ENCODE measurements around the gene CARD6. TPM values are rescaled to one million over a fixed set of nuclear protein-coding genes. Genes with fewer than 3 reads are reported as not detected.
"Not testable (repeated sequence)": the region's sequence is repeated elsewhere in the genome, so short reads cannot be mapped to it uniquely, and the experiment has no call there.

Gene CARD6
- total RNA-seq, 4 donors from 2014 or later, result 4.1 to 20.6 (median 7.1) TPM

DNA sequence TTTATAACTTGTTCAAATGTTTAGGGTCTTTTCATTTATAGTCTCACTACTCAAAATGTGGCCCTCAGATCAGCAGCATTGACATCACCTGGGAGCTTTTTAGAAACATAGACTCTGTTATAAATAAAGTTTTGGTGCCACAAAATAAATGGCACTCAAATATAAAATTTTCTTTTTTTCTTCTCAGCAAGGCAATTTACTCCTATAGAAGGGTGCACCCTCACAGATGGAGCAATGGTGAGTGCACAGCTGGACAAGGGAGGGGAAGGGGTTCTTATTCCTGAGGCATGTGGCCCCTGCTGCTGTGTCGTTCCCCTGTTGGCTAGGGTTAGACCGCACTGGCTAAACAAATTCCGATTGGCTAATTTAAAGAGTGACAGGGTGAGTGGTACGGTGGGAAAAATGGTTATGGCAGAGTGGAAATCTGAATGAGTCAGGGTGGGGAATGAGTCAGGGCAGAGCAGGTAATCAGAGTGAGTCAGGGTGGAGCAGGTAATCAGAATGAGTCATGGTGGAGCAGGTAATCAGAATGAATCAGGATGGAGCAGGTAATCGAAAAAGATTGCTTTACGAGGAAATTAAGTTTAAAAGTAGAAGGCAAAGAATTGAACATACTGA, 36.3 kb downstream of the CARD6 start:
- Histone ChIP-seq H3K9me3 (no peaks in the 10 kb centered on the region), H3K4me3 (no peak overlapping the region), H3K27me3 (no peaks in the 10 kb centered on the region), H3K27ac (no peak overlapping the region), H3K4me1 (no peaks in the 10 kb centered on the region), H3K36me3 (no peaks in the 10 kb centered on the region)
- DNase-seq, result no peak
- TF ChIP-seq, protein P1, sequence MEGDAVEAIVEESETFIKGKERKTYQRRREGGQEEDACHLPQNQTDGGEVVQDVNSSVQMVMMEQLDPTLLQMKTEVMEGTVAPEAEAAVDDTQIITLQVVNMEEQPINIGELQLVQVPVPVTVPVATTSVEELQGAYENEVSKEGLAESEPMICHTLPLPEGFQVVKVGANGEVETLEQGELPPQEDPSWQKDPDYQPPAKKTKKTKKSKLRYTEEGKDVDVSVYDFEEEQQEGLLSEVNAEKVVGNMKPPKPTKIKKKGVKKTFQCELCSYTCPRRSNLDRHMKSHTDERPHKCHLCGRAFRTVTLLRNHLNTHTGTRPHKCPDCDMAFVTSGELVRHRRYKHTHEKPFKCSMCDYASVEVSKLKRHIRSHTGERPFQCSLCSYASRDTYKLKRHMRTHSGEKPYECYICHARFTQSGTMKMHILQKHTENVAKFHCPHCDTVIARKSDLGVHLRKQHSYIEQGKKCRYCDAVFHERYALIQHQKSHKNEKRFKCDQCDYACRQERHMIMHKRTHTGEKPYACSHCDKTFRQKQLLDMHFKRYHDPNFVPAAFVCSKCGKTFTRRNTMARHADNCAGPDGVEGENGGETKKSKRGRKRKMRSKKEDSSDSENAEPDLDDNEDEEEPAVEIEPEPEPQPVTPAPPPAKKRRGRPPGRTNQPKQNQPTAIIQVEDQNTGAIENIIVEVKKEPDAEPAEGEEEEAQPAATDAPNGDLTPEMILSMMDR (IDR thresholded peaks at IDR 0.05), result no peak
- no peak for TF ChIP-seq POLR2A (IDR thresholded peaks at IDR 0.05)

DNA sequence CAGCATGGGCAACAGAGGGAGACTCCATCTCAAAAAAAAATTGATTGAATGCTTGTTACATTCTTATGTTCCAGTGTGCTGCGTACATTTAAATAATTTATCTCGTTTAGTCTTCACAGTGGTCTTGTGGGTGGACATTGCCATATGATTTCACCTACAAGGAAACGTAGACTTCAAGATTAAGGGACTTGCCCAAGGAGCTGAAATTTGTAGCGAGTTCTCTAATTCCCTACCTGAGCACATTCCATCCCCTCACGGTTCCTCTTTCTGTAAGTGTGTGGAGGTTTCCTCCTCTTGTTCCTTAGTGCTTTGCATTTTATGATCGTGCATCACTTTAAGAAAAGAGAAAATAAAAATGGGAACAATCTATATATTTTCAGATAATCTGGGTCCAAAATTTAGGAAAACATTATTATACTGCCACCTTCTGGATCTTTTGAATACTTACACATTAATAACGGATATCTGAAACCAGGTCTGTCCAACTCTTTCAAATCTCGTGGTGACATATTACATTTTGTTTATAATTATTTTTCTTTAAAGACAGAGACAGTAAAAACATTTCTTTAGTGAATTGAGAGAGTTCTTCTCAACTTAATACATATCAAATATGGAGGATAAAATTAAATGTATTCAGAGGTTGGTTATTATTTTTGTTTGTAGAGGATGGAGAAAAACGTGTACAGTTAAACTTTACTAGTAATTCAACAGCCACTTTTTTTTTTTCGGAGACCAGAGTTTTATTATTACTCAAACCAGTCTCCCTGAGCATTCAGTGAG, 38.2 kb downstream of the CARD6 start:
- H3K4me1 ChIP-seq, result no peaks in the 10 kb centered on the region
- TF ChIP-seq POLR2A (IDR thresholded peaks at IDR 0.05), result no peak
- TF ChIP-seq, protein P1 (IDR thresholded peaks at IDR 0.05), result peak in 5 of 6 experiments; percentile 58 to 70 (median 65)
- no peak overlapping the region for H3K27ac ChIP-seq
- no peak overlapping the region for H3K4me3 ChIP-seq
- H3K27me3 ChIP-seq, result no peaks in the 10 kb centered on the region
- no peaks in the 10 kb centered on the region for H3K9me3 ChIP-seq
- H3K36me3 ChIP-seq, result no peaks in the 10 kb centered on the region
- no peak for DNase-seq

DNA sequence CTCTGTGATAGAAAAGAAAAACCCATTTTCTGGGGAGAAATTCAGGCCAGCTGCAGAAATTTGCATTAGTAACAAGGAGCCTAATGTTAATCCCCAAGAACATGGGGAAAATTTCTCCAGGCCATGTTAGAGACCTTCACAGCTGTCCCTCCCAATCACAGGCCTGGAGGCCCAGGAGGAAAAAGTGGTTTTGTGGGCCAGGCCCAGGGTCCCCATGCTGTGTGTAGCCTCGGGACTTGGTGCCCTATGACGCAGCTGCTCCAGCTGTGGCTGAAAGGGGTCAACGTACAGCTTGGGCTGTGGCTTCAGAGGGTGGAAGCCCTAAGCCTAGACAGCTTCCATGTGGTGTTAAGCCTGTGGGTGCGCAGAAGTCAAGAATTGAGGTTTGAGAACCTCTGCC, 41.1 kb downstream of the CARD6 start:
- TF ChIP-seq, protein P1 (IDR thresholded peaks at IDR 0.05), result no peak
- no peak for TF ChIP-seq POLR2A (IDR thresholded peaks at IDR 0.05)
- no peak overlapping the region for H3K4me3 ChIP-seq

DNA sequence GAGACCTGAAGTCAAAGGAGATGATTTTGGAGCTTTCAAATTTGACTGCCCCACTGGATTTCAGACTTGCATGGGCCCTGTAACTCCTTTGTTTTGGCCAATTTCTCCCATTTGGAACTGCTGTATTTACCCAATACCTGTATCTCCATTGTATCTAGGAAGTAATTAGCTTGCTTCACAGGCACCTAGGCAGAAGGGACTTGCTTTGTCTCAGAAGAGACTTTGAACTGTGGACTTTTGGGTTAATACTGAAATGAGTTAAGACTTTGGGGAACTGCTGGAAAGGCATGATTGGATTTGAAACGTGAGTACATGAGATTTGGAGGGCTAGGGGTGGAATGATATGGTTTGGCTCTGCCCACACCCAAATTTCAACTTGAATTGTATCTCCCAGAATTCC, 41.9 kb downstream of the CARD6 start:
- not testable (repeated sequence) for H3K4me3 ChIP-seq, H3K27ac ChIP-seq, H3K4me1 ChIP-seq, H3K36me3 ChIP-seq, H3K9me3 ChIP-seq, DNase-seq, H3K27me3 ChIP-seq

More for the DNA sequence above, 41.1 kb downstream of the CARD6 start:
- Histone ChIP-seq H3K9me3 (no peaks in the 10 kb centered on the region), H3K27ac (no peak overlapping the region), H3K36me3 (no peaks in the 10 kb centered on the region), H3K4me1 (no peaks in the 10 kb centered on the region), H3K27me3 (no peaks in the 10 kb centered on the region)
- no peak for DNase-seq

DNA sequence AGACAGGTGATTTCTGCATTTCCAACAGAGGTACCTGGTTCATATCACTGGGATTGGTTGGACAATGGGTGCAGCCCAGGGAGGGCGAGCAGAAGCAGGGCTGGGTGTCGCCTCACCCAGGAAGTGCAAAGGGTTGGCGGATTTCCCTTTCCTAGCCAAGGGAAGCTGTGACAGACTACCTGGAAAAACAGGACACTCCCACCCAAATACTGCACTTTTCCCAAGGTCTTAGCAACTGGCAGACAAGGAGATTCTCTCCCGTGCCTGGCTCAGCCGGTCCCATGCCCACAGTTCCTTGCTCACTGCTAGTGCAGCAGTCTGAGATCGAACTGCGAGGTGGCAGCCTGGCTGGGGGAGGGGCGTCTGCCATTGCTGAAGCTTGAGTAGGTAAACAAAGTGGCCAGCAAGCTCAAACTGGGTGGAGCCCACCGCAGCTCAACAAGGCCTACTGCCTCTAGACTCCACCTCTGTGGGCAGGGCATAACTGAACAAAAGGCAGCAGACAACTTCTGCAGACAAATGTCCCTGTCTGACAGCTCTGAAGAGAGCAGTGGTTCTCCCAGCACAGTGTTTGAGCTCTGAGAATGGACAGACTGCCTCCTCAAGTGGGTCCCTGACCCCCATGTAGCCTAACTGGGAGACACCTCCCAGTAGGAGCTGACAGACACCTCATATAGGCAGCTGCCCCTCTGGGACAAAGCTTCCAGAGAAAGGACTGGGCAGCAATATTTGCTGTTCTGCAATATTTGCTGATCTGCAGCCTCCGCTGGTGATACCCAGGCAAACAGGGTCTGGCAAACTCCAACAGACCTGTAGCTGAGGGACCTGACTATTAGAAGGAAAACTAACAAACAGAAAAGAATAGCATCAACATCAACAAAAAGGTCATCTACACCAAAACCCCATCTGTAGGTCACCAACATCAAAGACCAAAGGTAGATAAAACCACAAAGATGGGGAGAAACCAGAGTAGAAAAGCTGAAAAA, 54.6 kb downstream of the CARD6 start:
- H3K4me1 ChIP-seq, H3K9me3 ChIP-seq, H3K36me3 ChIP-seq, H3K27ac ChIP-seq, H3K27me3 ChIP-seq, DNase-seq, H3K4me3 ChIP-seq: not testable (repeated sequence)

DNA sequence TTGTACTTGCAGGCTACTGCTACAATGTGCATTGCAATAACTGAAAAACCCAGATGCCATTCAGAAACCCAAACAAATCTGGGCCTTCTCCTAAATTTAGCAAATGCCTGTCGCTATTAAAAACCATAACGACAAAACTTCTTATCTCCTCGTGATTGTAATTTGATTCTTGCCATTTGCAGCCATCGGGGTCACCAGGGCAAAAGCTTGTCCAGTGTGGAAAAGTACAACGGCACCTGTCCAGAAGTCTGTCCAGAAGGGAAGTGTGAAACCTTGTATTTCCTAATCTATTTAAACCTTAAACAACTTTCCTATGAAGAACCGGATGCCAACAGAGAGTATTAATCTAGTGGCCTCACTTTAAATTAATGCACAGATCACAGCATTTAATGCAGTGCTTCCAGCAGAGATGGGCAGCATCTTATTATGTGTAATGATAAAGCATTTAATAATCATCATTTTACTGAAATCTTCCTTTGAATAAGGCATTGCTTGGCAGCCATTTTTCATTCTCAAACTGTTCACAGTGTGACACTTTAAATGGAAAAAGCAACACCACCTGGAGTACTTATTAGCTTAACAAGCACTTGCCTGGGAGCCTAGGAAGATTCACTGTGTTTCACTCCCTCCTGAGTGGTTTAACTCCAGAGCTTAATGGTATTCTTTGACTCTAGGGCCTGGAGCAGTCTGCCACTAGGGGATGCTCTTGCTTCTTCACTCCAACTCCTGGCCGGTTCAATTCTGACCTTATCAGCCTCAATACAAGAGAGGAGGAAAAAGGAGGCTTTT, 63.2 kb downstream of the CARD6 start:
- H3K27me3 ChIP-seq, result no peaks in the 10 kb centered on the region
- H3K36me3 ChIP-seq, result no peaks in the 10 kb centered on the region
- H3K4me3 ChIP-seq, result no peak overlapping the region
- H3K9me3 ChIP-seq, result no peaks in the 10 kb centered on the region
- H3K4me1 ChIP-seq, result no peaks in the 10 kb centered on the region
- no peak for TF ChIP-seq POLR2A (IDR thresholded peaks at IDR 0.05)
- TF ChIP-seq, protein P1 (IDR thresholded peaks at IDR 0.05), result peak; percentile 12 to 95 (median 84)
- H3K27ac ChIP-seq, result no peak overlapping the region
- DNase-seq, result peak in 2 of 3 donors; percentile 19 to 77

All from Peyer's patch (tissue), 4 donors.